ENCODE measurements around the gene ADAMTS6. TPM values are rescaled to one million over a fixed set of nuclear protein-coding genes. Genes with fewer than 3 reads are reported as not detected.

Gene ADAMTS6
- total and polyA plus RNA-seq, 4 experiments from 2014 or later, result 0.14 to 1.8 (median 0.89) TPM; not detected in 1

- H3K27ac ChIP-seq (ENCODE audit: low read depth, low read length), result no peak overlapping the region
- DNase-seq, result no peak
- H3K36me3 Mint-ChIP-seq, result peaks cover 3 to 7% of the 10 kb centered on the region in 2 donors
- no peaks in the 10 kb centered on the region for H3K4me1 ChIP-seq (ENCODE audit: insufficient read depth, low read length)
- peaks cover under 1 to 3% of the 10 kb centered on the region in 2 donors for H3K27me3 Mint-ChIP-seq
- peaks cover 2 to 40% (median 37%) of the 10 kb centered on the region in 8 donors for H3K9me3 Mint-ChIP-seq
- POLR2A ChIA-PET (ENCODE audit: partially characterized antibody), result no interaction called here
- H3K4me1 Mint-ChIP-seq, result no peaks in the 10 kb centered on the region
- no peak overlapping the region for H3K4me3 ChIP-seq (ENCODE audit: low read length in 2 of 2)
- H3K4me3 Mint-ChIP-seq, result no peak overlapping the region
- no peaks in the 10 kb centered on the region for H3K9me3 ChIP-seq (ENCODE audit: control insufficient read depth in 1 of 2, low read length in 2 of 2)
- H3K36me3 ChIP-seq (ENCODE audit: insufficient read depth, low read length), result no peaks in the 10 kb centered on the region
- intact Hi-C loops (cut with micrococcal nuclease), result no loop called here
- H3K27ac Mint-ChIP-seq, result no peak overlapping the region
- H3K27me3 ChIP-seq (ENCODE audit: insufficient read depth, low read length), result no peaks in the 10 kb centered on the region
- CTCF ChIA-PET (ENCODE audit: partially characterized antibody), result no interaction called here
These were observed 251.9 kb downstream of the ADAMTS6 start for GRCh38 chr5:65229841-65230240.

GRCh38 chr5:65213921-65214525, 267.7 kb downstream of the ADAMTS6 start:
- no peaks in the 10 kb centered on the region for H3K36me3 ChIP-seq (ENCODE audit: insufficient read depth, low read length)
- H3K4me1 ChIP-seq (ENCODE audit: insufficient read depth, low read length), result no peaks in the 10 kb centered on the region
- CTCF ChIA-PET (ENCODE audit: partially characterized antibody), result no interaction called here
- Mint-ChIP-seq H3K4me1 (no peaks in the 10 kb centered on the region), H3K27me3 (no peaks in the 10 kb centered on the region), H3K27ac (no peak overlapping the region), H3K4me3 (no peak overlapping the region), H3K9me3 (no peaks in the 10 kb centered on the region), H3K36me3 (no peaks in the 10 kb centered on the region)
- H3K27ac ChIP-seq (ENCODE audit: low read depth, low read length), result no peak overlapping the region
- intact Hi-C loops (cut with micrococcal nuclease), result no loop called here
- no peak for DNase-seq
- no peaks in the 10 kb centered on the region for H3K27me3 ChIP-seq (ENCODE audit: insufficient read depth, low read length)
- H3K9me3 ChIP-seq (ENCODE audit: control insufficient read depth in 1 of 2, low read length in 2 of 2), result no peaks in the 10 kb centered on the region
- POLR2A ChIA-PET (ENCODE audit: partially characterized antibody), result no interaction called here
- no peak overlapping the region for H3K4me3 ChIP-seq (ENCODE audit: low read length in 2 of 2)

GRCh38 chr5:65209341-65209740, 272.4 kb downstream of the ADAMTS6 start:
- no peaks in the 10 kb centered on the region for H3K9me3 ChIP-seq (ENCODE audit: control insufficient read depth in 1 of 2, low read length in 2 of 2)
- Mint-ChIP-seq H3K36me3 (no peaks in the 10 kb centered on the region), H3K27ac (no peak overlapping the region), H3K9me3 (peaks cover 0 to under 1% (median 0%) of the 10 kb centered on the region in 8 donors), H3K4me3 (no peak overlapping the region), H3K27me3 (no peaks in the 10 kb centered on the region), H3K4me1 (no peaks in the 10 kb centered on the region)
- POLR2A ChIA-PET (ENCODE audit: partially characterized antibody), result no interaction called here
- no peak overlapping the region for H3K27ac ChIP-seq (ENCODE audit: low read depth, low read length)
- no peaks in the 10 kb centered on the region for H3K27me3 ChIP-seq (ENCODE audit: insufficient read depth, low read length)
- H3K4me3 ChIP-seq (ENCODE audit: low read length in 2 of 2), result no peak overlapping the region
- DNase-seq, result no peak
- no peaks in the 10 kb centered on the region for H3K4me1 ChIP-seq (ENCODE audit: insufficient read depth, low read length)
- CTCF ChIA-PET (ENCODE audit: partially characterized antibody), result no interaction called here
- intact Hi-C loops (cut with micrococcal nuclease), result no loop called here
- H3K36me3 ChIP-seq (ENCODE audit: insufficient read depth, low read length), result no peaks in the 10 kb centered on the region

- DNase-seq, result no peak
- intact Hi-C loops (cut with micrococcal nuclease), result no loop called here
- ChIA-PET POLR2A (ENCODE audit: partially characterized antibody) (no interaction called here), CTCF (ENCODE audit: partially characterized antibody) (no interaction called here)
- no peaks in the 10 kb centered on the region for H3K4me1 Mint-ChIP-seq
- no peaks in the 10 kb centered on the region for H3K9me3 ChIP-seq (ENCODE audit: control insufficient read depth in 1 of 2, low read length in 2 of 2)
- H3K4me1 ChIP-seq (ENCODE audit: insufficient read depth, low read length), result no peaks in the 10 kb centered on the region
- H3K36me3 ChIP-seq (ENCODE audit: insufficient read depth, low read length), result no peaks in the 10 kb centered on the region
- H3K4me3 ChIP-seq (ENCODE audit: low read length in 2 of 2), result no peak overlapping the region
- no peak overlapping the region for H3K27ac ChIP-seq (ENCODE audit: low read depth, low read length)
- peaks cover 0 to 2% (median 0%) of the 10 kb centered on the region in 8 donors for H3K9me3 Mint-ChIP-seq
- no peak overlapping the region for H3K4me3 Mint-ChIP-seq
- H3K27ac Mint-ChIP-seq, result no peak overlapping the region
- peaks cover 0 to 2% of the 10 kb centered on the region in 2 donors for H3K27me3 Mint-ChIP-seq
- no peaks in the 10 kb centered on the region for H3K27me3 ChIP-seq (ENCODE audit: insufficient read depth, low read length)
- no peaks in the 10 kb centered on the region for H3K36me3 Mint-ChIP-seq
These were observed 276.8 kb downstream of the ADAMTS6 start for GRCh38 chr5:65204966-65205365.

- H3K4me1 Mint-ChIP-seq, result no peaks in the 10 kb centered on the region
- peaks cover 0 to 2% of the 10 kb centered on the region in 2 donors for H3K27me3 Mint-ChIP-seq
- no peaks in the 10 kb centered on the region for H3K27me3 ChIP-seq (ENCODE audit: insufficient read depth, low read length)
- H3K4me3 ChIP-seq (ENCODE audit: low read length in 2 of 2), result no peak overlapping the region
- H3K9me3 ChIP-seq (ENCODE audit: control insufficient read depth in 1 of 2, low read length in 2 of 2), result no peaks in the 10 kb centered on the region
- no peaks in the 10 kb centered on the region for H3K36me3 Mint-ChIP-seq
- no peaks in the 10 kb centered on the region for H3K36me3 ChIP-seq (ENCODE audit: insufficient read depth, low read length)
- no peak for DNase-seq
- no peak overlapping the region for H3K27ac ChIP-seq (ENCODE audit: low read depth, low read length)
- peaks cover 0 to 2% (median 0%) of the 10 kb centered on the region in 8 donors for H3K9me3 Mint-ChIP-seq
- intact Hi-C loops (cut with micrococcal nuclease), result no loop called here
- ChIA-PET POLR2A (ENCODE audit: partially characterized antibody) (no interaction called here), CTCF (ENCODE audit: partially characterized antibody) (no interaction called here)
- no peak overlapping the region for H3K27ac Mint-ChIP-seq
- H3K4me3 Mint-ChIP-seq, result no peak overlapping the region
- no peaks in the 10 kb centered on the region for H3K4me1 ChIP-seq (ENCODE audit: insufficient read depth, low read length)
These were observed 278.0 kb downstream of the ADAMTS6 start for GRCh38 chr5:65203746-65204145.

- Histone ChIP-seq H3K27me3 (ENCODE audit: insufficient read depth, low read length) (no peaks in the 10 kb centered on the region), H3K27ac (ENCODE audit: low read depth, low read length) (no peak overlapping the region), H3K36me3 (ENCODE audit: insufficient read depth, low read length) (no peaks in the 10 kb centered on the region), H3K4me3 (ENCODE audit: low read length in 2 of 2) (no peak overlapping the region), H3K4me1 (ENCODE audit: insufficient read depth, low read length) (no peaks in the 10 kb centered on the region), H3K9me3 (ENCODE audit: control insufficient read depth in 1 of 2, low read length in 2 of 2) (no peaks in the 10 kb centered on the region)
- CTCF ChIA-PET (ENCODE audit: partially characterized antibody), result no interaction called here
- H3K36me3 Mint-ChIP-seq, result no peaks in the 10 kb centered on the region
- H3K4me1 Mint-ChIP-seq, result no peaks in the 10 kb centered on the region
- H3K9me3 Mint-ChIP-seq, result peaks cover 0 to 2% (median 0%) of the 10 kb centered on the region in 8 donors
- peaks cover 0 to 2% of the 10 kb centered on the region in 2 donors for H3K27me3 Mint-ChIP-seq
- intact Hi-C loops (cut with micrococcal nuclease), result no loop called here
- no peak for DNase-seq
- no peak overlapping the region for H3K4me3 Mint-ChIP-seq
- H3K27ac Mint-ChIP-seq, result no peak overlapping the region
- POLR2A ChIA-PET (ENCODE audit: partially characterized antibody), result no interaction called here
These were observed 281.6 kb downstream of the ADAMTS6 start for GRCh38 chr5:65199993-65200675.

GRCh38 chr5:65198456-65199120, 283.1 kb downstream of the ADAMTS6 start:
- no peak for DNase-seq
- Histone ChIP-seq H3K4me3 (ENCODE audit: low read length in 2 of 2) (no peak overlapping the region), H3K27me3 (ENCODE audit: insufficient read depth, low read length) (no peaks in the 10 kb centered on the region), H3K27ac (ENCODE audit: low read depth, low read length) (no peak overlapping the region), H3K9me3 (ENCODE audit: control insufficient read depth in 1 of 2, low read length in 2 of 2) (no peaks in the 10 kb centered on the region), H3K4me1 (ENCODE audit: insufficient read depth, low read length) (no peaks in the 10 kb centered on the region), H3K36me3 (ENCODE audit: insufficient read depth, low read length) (no peaks in the 10 kb centered on the region)
- H3K27ac Mint-ChIP-seq, result no peak overlapping the region
- CTCF ChIA-PET (ENCODE audit: partially characterized antibody), result no interaction called here
- H3K36me3 Mint-ChIP-seq, result no peaks in the 10 kb centered on the region
- H3K4me3 Mint-ChIP-seq, result no peak overlapping the region
- POLR2A ChIA-PET (ENCODE audit: partially characterized antibody), result no interaction called here
- H3K9me3 Mint-ChIP-seq, result no peaks in the 10 kb centered on the region
- peaks cover 0 to 2% of the 10 kb centered on the region in 2 donors for H3K27me3 Mint-ChIP-seq
- no peaks in the 10 kb centered on the region for H3K4me1 Mint-ChIP-seq
- intact Hi-C loops (cut with micrococcal nuclease), result no loop called here

All from CD4-positive, alpha-beta memory T cell (primary cell).